Progenitor cell of endocrine pancreas (in vitro differentiated cells): ENCODE measurements around the gene NR2F1-AS1. TPM values are rescaled to one million over a fixed set of nuclear protein-coding genes. Genes with fewer than 3 reads are reported as not detected.

Source experiments
- DNase-seq: peaks from one replicate; pipeline ENCODE4 v3.0.0; 2021; ENCODE audit warnings: low spot score; ENCODE audit not compliant: unreplicated experiment
- H3K27ac Mint-ChIP-seq: 2 replicates; pipeline ENCODE4 v1.8.0; 2021; ENCODE audit warnings: mild to moderate bottlenecking, moderate library complexity, mixed read lengths
- H3K27me3 Mint-ChIP-seq: 2 replicates; pipeline ENCODE4 v1.8.0; 2021; ENCODE audit warnings: mixed read lengths
- H3K36me3 Mint-ChIP-seq: 2 replicates; pipeline ENCODE4 v1.8.0; 2022; ENCODE audit warnings: mixed read lengths; ENCODE audit not compliant: insufficient read depth
- H3K4me1 Mint-ChIP-seq: 2 replicates; pipeline ENCODE4 v1.8.0; 2021; ENCODE audit warnings: low read depth, mixed read lengths
- H3K4me3 Mint-ChIP-seq: 2 replicates; pipeline ENCODE4 v1.8.0; 2021; ENCODE audit warnings: low read depth, mild to moderate bottlenecking, moderate library complexity, mixed read lengths
- H3K9me3 Mint-ChIP-seq: 2 replicates; pipeline ENCODE4 v1.8.0; 2021; ENCODE audit warnings: low read depth, mixed read lengths
- total RNA-seq: library from RNA; stranded (reverse); gene quantifications from 2 replicates; pipeline ENCODE4 v1.2.1, GENCODE V29; 2021
- TF ChIP-seq, protein P1 (sequence below): fragments of 200-600 bp; sonication (generic); IDR thresholded peaks from one replicate; pipeline ENCODE4 v1.5.0; 2021; ENCODE audit warnings: antibody characterized with exemption, mild to moderate bottlenecking; ENCODE audit not compliant: unreplicated experiment

The NR2F1-AS1 gene
- total RNA-seq, 1 donor from 2014 or later, result 6.3 TPM

DNA sequence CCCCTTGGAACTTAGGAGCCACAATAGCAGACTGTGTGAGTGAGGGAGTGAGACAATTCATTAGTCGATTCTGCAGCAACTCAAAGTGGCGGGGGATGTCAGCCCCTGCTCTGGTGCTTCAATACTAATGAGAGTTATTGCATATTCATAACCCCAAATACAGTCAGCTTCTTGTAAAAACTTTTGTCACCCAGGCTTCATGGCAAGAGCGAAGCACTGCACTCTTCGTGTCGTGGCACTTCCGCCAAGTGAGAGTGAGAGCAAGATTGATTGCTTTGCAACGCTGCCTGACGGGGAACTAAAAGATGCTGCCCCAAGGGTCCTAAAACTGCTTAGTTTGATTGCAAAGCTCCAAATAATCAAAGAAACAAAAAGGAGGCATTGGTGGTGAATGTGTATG is 150.9 kb downstream of the NR2F1-AS1 start:
- Mint-ChIP-seq H3K4me1 (peaks cover 3% of the 10 kb centered on the region), H3K9me3 (no peaks in the 10 kb centered on the region), H3K27me3 (no peaks in the 10 kb centered on the region), H3K27ac (no peak overlapping the region), H3K4me3 (no peak overlapping the region), H3K36me3 (no peaks in the 10 kb centered on the region)
- TF ChIP-seq, protein P1, sequence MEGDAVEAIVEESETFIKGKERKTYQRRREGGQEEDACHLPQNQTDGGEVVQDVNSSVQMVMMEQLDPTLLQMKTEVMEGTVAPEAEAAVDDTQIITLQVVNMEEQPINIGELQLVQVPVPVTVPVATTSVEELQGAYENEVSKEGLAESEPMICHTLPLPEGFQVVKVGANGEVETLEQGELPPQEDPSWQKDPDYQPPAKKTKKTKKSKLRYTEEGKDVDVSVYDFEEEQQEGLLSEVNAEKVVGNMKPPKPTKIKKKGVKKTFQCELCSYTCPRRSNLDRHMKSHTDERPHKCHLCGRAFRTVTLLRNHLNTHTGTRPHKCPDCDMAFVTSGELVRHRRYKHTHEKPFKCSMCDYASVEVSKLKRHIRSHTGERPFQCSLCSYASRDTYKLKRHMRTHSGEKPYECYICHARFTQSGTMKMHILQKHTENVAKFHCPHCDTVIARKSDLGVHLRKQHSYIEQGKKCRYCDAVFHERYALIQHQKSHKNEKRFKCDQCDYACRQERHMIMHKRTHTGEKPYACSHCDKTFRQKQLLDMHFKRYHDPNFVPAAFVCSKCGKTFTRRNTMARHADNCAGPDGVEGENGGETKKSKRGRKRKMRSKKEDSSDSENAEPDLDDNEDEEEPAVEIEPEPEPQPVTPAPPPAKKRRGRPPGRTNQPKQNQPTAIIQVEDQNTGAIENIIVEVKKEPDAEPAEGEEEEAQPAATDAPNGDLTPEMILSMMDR, result no peak
- no peak for DNase-seq

DNA sequence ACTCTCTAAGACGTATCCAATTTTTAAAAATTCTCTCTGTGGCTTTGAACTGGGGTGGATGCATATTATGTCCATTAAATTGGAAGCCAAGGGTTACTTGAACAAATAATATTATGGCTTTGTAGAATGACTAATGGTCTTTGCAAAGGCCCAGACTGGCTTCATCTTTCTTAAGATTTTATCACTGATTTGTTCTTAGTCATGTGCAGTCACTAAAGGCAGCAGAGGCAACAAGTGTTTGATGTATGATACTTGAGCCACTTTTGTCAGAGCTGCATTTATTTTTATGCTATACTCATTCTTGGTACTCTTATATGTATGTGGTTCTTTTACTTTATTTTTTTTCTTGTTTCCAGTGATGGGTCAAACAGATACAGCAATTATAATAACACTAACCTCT is 152.2 kb downstream of the NR2F1-AS1 start:
- DNase-seq, result no peak
- no peaks in the 10 kb centered on the region for H3K36me3 Mint-ChIP-seq
- TF ChIP-seq, protein P1, result no peak
- H3K4me1 Mint-ChIP-seq, result peaks cover 3% of the 10 kb centered on the region
- no peak overlapping the region for H3K4me3 Mint-ChIP-seq
- H3K9me3 Mint-ChIP-seq, result no peaks in the 10 kb centered on the region
- H3K27me3 Mint-ChIP-seq, result no peaks in the 10 kb centered on the region
- no peak overlapping the region for H3K27ac Mint-ChIP-seq

DNA sequence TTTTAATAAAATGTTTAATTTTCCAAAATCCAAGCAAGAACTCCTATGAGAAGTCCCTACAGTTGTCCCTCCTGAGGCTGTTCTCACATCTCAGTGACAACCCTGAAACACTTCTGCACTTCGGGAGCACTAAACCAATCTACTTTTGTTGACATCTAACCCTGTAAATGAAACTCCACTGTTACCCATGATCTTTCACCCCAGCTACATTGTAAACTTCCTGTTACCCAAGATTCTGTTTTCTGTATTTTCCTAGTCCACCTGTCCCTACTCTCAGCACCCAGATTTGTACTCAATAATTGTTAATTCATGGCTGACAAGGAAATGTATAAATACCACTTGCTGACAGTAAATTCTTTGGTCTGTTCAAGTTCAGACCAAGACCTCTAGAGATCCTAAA is 153.7 kb downstream of the NR2F1-AS1 start:
- H3K9me3 Mint-ChIP-seq, result no peaks in the 10 kb centered on the region
- no peaks in the 10 kb centered on the region for H3K27me3 Mint-ChIP-seq
- H3K36me3 Mint-ChIP-seq, result no peaks in the 10 kb centered on the region
- H3K4me1 Mint-ChIP-seq, result peaks cover 3% of the 10 kb centered on the region
- H3K27ac Mint-ChIP-seq, result peak overlapping the region; percentile 27
- DNase-seq, result no peak
- TF ChIP-seq, protein P1, result no peak
- no peak overlapping the region for H3K4me3 Mint-ChIP-seq

DNA sequence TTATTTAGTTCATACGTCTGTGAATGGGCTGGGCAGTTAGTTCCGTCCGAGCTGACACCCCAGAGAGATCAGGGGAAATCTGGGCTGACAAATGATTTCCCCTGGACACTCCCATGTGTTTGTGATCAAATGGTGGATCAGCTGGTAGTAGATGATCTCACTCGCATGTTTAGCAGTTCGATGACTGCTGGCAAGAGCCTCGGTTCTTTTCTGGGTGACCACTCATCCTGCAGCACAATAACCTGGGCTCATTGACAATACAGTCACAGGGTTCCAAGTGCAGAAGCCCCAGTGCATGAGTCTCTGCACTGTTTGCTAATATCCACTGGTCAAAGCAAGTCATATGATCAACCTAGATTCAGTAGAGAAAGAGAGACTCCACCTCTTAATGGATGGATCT is 155.9 kb downstream of the NR2F1-AS1 start:
- Mint-ChIP-seq H3K4me1 (peaks cover 5% of the 10 kb centered on the region), H3K27ac (no peak overlapping the region), H3K9me3 (no peaks in the 10 kb centered on the region), H3K36me3 (no peaks in the 10 kb centered on the region), H3K4me3 (no peak overlapping the region), H3K27me3 (no peaks in the 10 kb centered on the region)
- no peak for DNase-seq
- TF ChIP-seq, protein P1, result no peak

DNA sequence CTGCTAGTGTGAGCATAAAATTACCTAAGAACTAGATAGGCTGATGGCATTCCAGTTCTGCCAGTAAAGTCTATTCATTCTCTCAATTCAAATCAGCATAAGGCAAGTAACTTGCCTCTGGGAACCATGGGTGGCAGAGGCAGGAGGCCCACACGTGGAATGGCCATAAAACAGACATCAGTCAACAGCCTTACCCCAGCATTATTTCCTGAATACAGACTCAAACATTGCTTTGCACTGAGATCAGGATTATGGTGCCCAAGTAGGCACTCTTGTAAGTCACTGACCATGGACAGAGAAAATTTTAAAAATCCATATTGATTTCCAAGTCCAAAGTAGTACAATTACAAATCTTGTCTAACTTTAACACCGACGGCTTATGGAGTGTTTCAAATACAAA is 157.7 kb downstream of the NR2F1-AS1 start:
- no peak overlapping the region for H3K27ac Mint-ChIP-seq

More for the DNA sequence above, 157.7 kb downstream of the NR2F1-AS1 start:
- Mint-ChIP-seq H3K9me3 (no peaks in the 10 kb centered on the region), H3K4me1 (peaks cover 5% of the 10 kb centered on the region), H3K36me3 (no peaks in the 10 kb centered on the region), H3K27me3 (no peaks in the 10 kb centered on the region), H3K4me3 (no peak overlapping the region)
- TF ChIP-seq, protein P1, result no peak
- no peak for DNase-seq
